Measurements from ENCODE around the gene CRYGB. TPM values are rescaled to one million over a fixed set of nuclear protein-coding genes. Genes with fewer than 3 reads are reported as not detected.

The CRYGB gene
- total and polyA plus RNA-seq, 2 donors (not counting 3 experiments of a cell fraction or from before 2014, with no cell fraction given) = not detected

GRCh38 chr2:208098267-208098666, 47.7 kb downstream of the CRYGB start:
- H2AFZ ChIP-seq (ENCODE audit: low read depth, low read length) = no peak overlapping the region
- no peak overlapping the region for H3K9ac ChIP-seq (replicated peaks; ENCODE audit: extremely low read depth, insufficient read depth, low read length)
- H3K4me2 ChIP-seq (ENCODE audit: insufficient read depth, low read length) = no peak overlapping the region
- no peak for TF ChIP-seq JUN (IDR thresholded peaks at IDR 0.05; ENCODE audit: borderline replicate concordance, insufficient read depth, insufficient read length, low read depth)
- no peak for TF ChIP-seq POLR2AphosphoS5 (IDR thresholded peaks at IDR 0.05; ENCODE audit: insufficient read depth, low read depth, low read length)
- TF ChIP-seq MAX (IDR thresholded peaks at IDR 0.05; ENCODE audit: insufficient read depth, insufficient read length) = no peak
- TF ChIP-seq EZH2 (IDR thresholded peaks at IDR 0.05; ENCODE audit: borderline replicate concordance, low read depth, low read length, severe bottlenecking) = no peak
- no peaks in the 10 kb centered on the region for H3K9me3 ChIP-seq (replicated peaks; ENCODE audit: control insufficient read depth, insufficient read depth, low read length)
- no TSS peak for BruUV-seq (replicated peaks)
- no peaks in the 10 kb centered on the region for H3K4me1 ChIP-seq (ENCODE audit: control insufficient read depth, extremely low read depth, insufficient read depth, low read length)
- no peak overlapping the region for H3K4me3 ChIP-seq (replicated peaks in 1 of 3; ENCODE audit: insufficient read depth in 1 of 3, low read depth in 1 of 3, low read length in 3 of 3)
- no peaks in the 10 kb centered on the region for H4K20me1 ChIP-seq (replicated peaks; ENCODE audit: control insufficient read depth, extremely low read depth, insufficient read depth, low read length)
- intact Hi-C loops (cut with micrococcal nuclease) (no loop called here), dilution Hi-C loops (cut with MboI; ENCODE audit: extremely low pct_ligation_motif_present, low sequenced_read_pairs) (no loop called here)
- CTCF ChIA-PET = no interaction called here
- FAIRE-seq = no peak
- H3K9me1 ChIP-seq (replicated peaks; ENCODE audit: control insufficient read depth, extremely low read depth, insufficient read depth, low read length) = no peaks in the 10 kb centered on the region
- POLR2A ChIA-PET = no interaction called here
- H3K36me3 ChIP-seq (ENCODE audit: control insufficient read depth in 2 of 2, extremely low read depth in 1 of 2, insufficient read depth in 2 of 2, low read length in 2 of 2) = no peaks in the 10 kb centered on the region
- no peaks in the 10 kb centered on the region for H3K27me3 ChIP-seq (ENCODE audit: control insufficient read depth in 2 of 2, insufficient read depth in 2 of 2, low read length in 2 of 2)
- DNase-seq (ENCODE audit: low read depth, low spot score) = no peak
- H3K27ac ChIP-seq (ENCODE audit: insufficient read depth, low read depth, low read length) = no peak overlapping the region
- H3K79me2 ChIP-seq (ENCODE audit: control insufficient read depth, insufficient read depth, low read length) = no peaks in the 10 kb centered on the region

GRCh38 chr2:208097801-208098200, 48.2 kb downstream of the CRYGB start:
- no peak for TF ChIP-seq JUN (IDR thresholded peaks at IDR 0.05; ENCODE audit: borderline replicate concordance, insufficient read depth, insufficient read length, low read depth)
- TF ChIP-seq POLR2AphosphoS5 (IDR thresholded peaks at IDR 0.05; ENCODE audit: insufficient read depth, low read depth, low read length) = no peak
- TF ChIP-seq POLR2A (IDR thresholded peaks at IDR 0.05; ENCODE audit: low read depth, low read length) = no peak
- no peak for TF ChIP-seq GATA2 (IDR thresholded peaks at IDR 0.05; ENCODE audit: insufficient read depth, insufficient read length, low read depth, low read length)
- TF ChIP-seq CTCF (IDR thresholded peaks at IDR 0.05; ENCODE audit: extremely low read depth in 1 of 2, insufficient read depth in 1 of 2, low read depth in 1 of 2, low read length in 2 of 2) = no peak
- TF ChIP-seq MYC (IDR thresholded peaks at IDR 0.05; ENCODE audit: low read depth, low read length) = no peak
- TF ChIP-seq FOS (IDR thresholded peaks at IDR 0.05; ENCODE audit: borderline replicate concordance, insufficient read depth, low read length) = no peak
- no peak for TF ChIP-seq MAX (IDR thresholded peaks at IDR 0.05; ENCODE audit: insufficient read depth, insufficient read length)
- no peak for TF ChIP-seq EZH2 (IDR thresholded peaks at IDR 0.05; ENCODE audit: borderline replicate concordance, low read depth, low read length, severe bottlenecking)
- DNase-seq (ENCODE audit: low read depth, low spot score) = peak; percentile 60
- no peak overlapping the region for H3K27ac ChIP-seq (ENCODE audit: insufficient read depth, low read depth, low read length)
- H3K9me1 ChIP-seq (replicated peaks; ENCODE audit: control insufficient read depth, extremely low read depth, insufficient read depth, low read length) = no peaks in the 10 kb centered on the region
- BruUV-seq (replicated peaks) = no TSS peak
- no peaks in the 10 kb centered on the region for H3K4me1 ChIP-seq (ENCODE audit: control insufficient read depth, extremely low read depth, insufficient read depth, low read length)
- CTCF ChIA-PET = no interaction called here
- H4K20me1 ChIP-seq (replicated peaks; ENCODE audit: control insufficient read depth, extremely low read depth, insufficient read depth, low read length) = no peaks in the 10 kb centered on the region
- no peak overlapping the region for H2AFZ ChIP-seq (ENCODE audit: low read depth, low read length)
- H3K36me3 ChIP-seq (ENCODE audit: control insufficient read depth in 2 of 2, extremely low read depth in 1 of 2, insufficient read depth in 2 of 2, low read length in 2 of 2) = no peaks in the 10 kb centered on the region
- H3K9ac ChIP-seq (replicated peaks; ENCODE audit: extremely low read depth, insufficient read depth, low read length) = no peak overlapping the region
- H3K4me3 ChIP-seq (replicated peaks in 1 of 3; ENCODE audit: insufficient read depth in 1 of 3, low read depth in 1 of 3, low read length in 3 of 3) = no peak overlapping the region
- H3K4me2 ChIP-seq (ENCODE audit: insufficient read depth, low read length) = no peak overlapping the region
- H3K9me3 ChIP-seq (replicated peaks; ENCODE audit: control insufficient read depth, insufficient read depth, low read length) = no peaks in the 10 kb centered on the region
- no peaks in the 10 kb centered on the region for H3K27me3 ChIP-seq (ENCODE audit: control insufficient read depth in 2 of 2, insufficient read depth in 2 of 2, low read length in 2 of 2)
- POLR2A ChIA-PET = no interaction called here
- intact Hi-C loops (cut with micrococcal nuclease) (no loop called here), dilution Hi-C loops (cut with MboI; ENCODE audit: extremely low pct_ligation_motif_present, low sequenced_read_pairs) (no loop called here)
- no peak for FAIRE-seq
- no peaks in the 10 kb centered on the region for H3K79me2 ChIP-seq (ENCODE audit: control insufficient read depth, insufficient read depth, low read length)

All from endothelial cell of umbilical vein (primary cell).